SKM-1 treated with dmso at 0.1 percent for 144 hours (cell line): ENCODE data around the gene TRAPPC2L.
"Not testable (repeated sequence)": the region's sequence is repeated elsewhere in the genome, so short reads cannot be mapped to it uniquely, and the experiment has no call there.

Experiments
- DNase-seq: peaks from one replicate; lab custom pipeline; 2025; ENCODE audit not compliant: unreplicated experiment; lab: John Stamatoyannopoulos, UW

The TRAPPC2L gene

GRCh38 chr16:88818575-88818874, 38.4 kb upstream of the TRAPPC2L start:
- no peak for DNase-seq

GRCh38 chr16:88819126-88819525, 37.8 kb upstream of the TRAPPC2L start:
- no peak for DNase-seq

- DNase-seq: no peak
These were observed 36.4 kb upstream of the TRAPPC2L start for GRCh38 chr16:88820385-88821025.

- no peak for DNase-seq
These were observed 35.6 kb upstream of the TRAPPC2L start for GRCh38 chr16:88821168-88821850.

- no peak for DNase-seq
These were observed 34.5 kb upstream of the TRAPPC2L start for GRCh38 chr16:88822281-88823040.

GRCh38 chr16:88823646-88824045, 33.3 kb upstream of the TRAPPC2L start:
- DNase-seq: not testable (repeated sequence)

- no peak for DNase-seq
These were observed 32.5 kb upstream of the TRAPPC2L start for GRCh38 chr16:88824256-88825077.

GRCh38 chr16:88825146-88825545, 31.8 kb upstream of the TRAPPC2L start:
- DNase-seq: no peak

- no peak for DNase-seq
These were observed 30.7 kb upstream of the TRAPPC2L start for GRCh38 chr16:88826070-88826840.

GRCh38 chr16:88827727-88828126, 29.2 kb upstream of the TRAPPC2L start:
- no peak for DNase-seq

- no peak for DNase-seq
These were observed 28.2 kb upstream of the TRAPPC2L start for GRCh38 chr16:88828711-88829110.

GRCh38 chr16:88830258-88830657, 26.7 kb upstream of the TRAPPC2L start:
- DNase-seq: no peak

- DNase-seq: no peak
These were observed 26.1 kb upstream of the TRAPPC2L start for GRCh38 chr16:88830783-88831182.

- DNase-seq: no peak
These were observed 25.1 kb upstream of the TRAPPC2L start for GRCh38 chr16:88831838-88832237.

- no peak for DNase-seq
These were observed 23.8 kb upstream of the TRAPPC2L start for GRCh38 chr16:88833086-88833485.

GRCh38 chr16:88834670-88835069, 22.3 kb upstream of the TRAPPC2L start:
- DNase-seq: no peak

- no peak for DNase-seq
These were observed 21.5 kb upstream of the TRAPPC2L start for GRCh38 chr16:88835383-88835782.

- no peak for DNase-seq
These were observed 21.1 kb upstream of the TRAPPC2L start for GRCh38 chr16:88835818-88836217.

GRCh38 chr16:88836791-88837190, 20.1 kb upstream of the TRAPPC2L start:
- no peak for DNase-seq

- no peak for DNase-seq
These were observed 19.1 kb upstream of the TRAPPC2L start for GRCh38 chr16:88837806-88838205.

- no peak for DNase-seq
These were observed 18.4 kb upstream of the TRAPPC2L start for GRCh38 chr16:88838566-88838965.
